ENCODE results near the gene ZMYM2.

The ZMYM2 gene

DNA sequence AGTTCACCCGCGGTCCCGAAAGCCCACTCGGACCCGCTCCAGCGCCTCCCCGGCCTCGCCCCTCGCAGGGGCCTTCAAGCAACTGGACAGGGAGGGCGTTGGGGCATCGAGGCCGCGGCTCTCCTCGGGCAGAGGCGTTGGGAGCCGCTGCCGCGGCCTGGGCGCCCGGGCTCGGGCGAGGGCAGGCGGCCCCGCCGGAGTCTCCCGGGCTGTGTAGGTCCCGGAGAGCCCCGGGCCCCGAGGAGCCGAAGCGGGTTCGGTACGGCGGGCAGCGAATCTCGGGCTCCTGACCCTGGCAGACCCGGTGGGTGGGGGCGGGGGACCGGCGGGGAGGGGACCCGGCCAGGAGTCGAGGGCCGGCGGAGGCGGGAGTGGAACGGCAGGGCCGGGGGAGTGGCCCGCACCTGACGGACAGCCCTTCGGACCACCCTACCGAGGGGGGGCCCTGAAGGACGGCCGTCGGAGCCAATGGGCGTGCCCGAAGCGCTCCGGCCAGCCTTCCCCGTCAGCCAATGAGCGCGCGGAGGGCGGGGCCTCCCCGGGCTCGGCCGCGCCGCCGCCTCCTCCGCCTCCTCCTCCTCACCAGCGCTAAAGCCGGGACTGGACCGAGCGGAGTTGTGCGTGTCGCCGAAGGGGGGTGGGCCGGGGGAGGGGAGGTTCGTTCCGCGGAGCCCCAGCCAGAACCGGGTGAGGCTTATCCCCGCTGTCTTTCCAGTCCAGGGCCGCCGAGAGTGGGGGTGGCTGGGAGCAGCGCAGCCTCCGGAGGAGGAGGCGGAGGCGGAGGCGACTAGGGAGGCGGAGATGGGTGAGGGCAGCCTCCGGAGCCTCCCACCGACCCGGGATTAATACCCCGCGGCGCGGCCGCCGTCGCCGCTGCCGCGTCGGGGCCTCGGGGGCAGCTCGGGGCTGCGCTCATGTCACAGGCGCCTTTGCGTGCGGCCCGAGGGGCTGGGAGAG is at the start of gene ZMYM2:
Gene ZMYM2 (plus strand): TSS at position 573 of the 957 bp plus-strand sequence. CDS start 34,346 bp downstream, outside the sequence.
- Mint-ChIP-seq H3K4me1 (ENCODE audit: low read depth) (peaks cover 35% of the 10 kb centered on the region), H3K27ac (peak within 1 kb of the TSS; percentile 97), H3K27me3 (no peaks in the 10 kb centered on the region), H3K9me3 (no peaks in the 10 kb centered on the region), H3K36me3 (ENCODE audit: low read depth) (peaks cover 37% of the 10 kb centered on the region), H3K4me3 (peak within 1 kb of the TSS; percentile 96)
- DNase-seq: peak; percentile 99

DNA sequence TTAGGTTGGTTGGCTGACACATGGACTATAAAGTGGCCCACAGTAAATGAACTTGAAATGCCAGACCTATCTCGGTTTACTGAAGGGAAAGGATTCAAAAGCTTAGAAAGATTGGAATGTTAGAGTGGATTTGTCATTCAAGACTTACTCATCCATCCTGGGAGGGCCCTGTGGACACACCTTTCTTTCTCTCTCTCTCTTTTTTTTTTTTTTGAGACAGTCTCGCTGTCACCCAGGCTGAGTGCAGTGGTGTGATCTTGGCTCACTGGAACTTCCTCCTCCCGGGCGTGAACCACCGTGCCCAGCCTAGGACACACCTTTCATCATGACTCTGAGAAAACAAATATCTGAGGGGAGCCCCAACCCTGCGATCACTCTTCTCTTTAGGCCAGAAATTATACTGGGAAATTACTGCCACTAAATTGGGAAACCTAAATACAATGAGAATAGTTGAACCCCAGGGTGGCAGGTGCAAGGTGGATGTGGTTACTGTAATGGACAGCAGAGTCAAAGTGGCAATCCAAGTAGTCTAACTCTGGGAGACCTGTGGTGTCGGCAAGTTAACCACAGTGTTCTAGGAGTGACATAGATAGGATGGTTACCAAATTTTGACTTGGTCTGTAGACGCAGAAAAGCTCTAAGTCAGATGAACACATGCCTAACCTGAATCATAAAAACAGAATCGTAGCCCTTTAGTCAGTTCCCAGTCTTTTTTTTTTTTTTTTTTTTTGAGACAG is 48.0 kb upstream of the ZMYM2 start:
- no peaks in the 10 kb centered on the region for H3K36me3 Mint-ChIP-seq (ENCODE audit: low read depth)
- H3K9me3 Mint-ChIP-seq: no peaks in the 10 kb centered on the region
- DNase-seq: no peak
- H3K4me3 Mint-ChIP-seq: no peak overlapping the region
- H3K27ac Mint-ChIP-seq: no peak overlapping the region
- H3K4me1 Mint-ChIP-seq (ENCODE audit: low read depth): no peaks in the 10 kb centered on the region
- no peaks in the 10 kb centered on the region for H3K27me3 Mint-ChIP-seq

DNA sequence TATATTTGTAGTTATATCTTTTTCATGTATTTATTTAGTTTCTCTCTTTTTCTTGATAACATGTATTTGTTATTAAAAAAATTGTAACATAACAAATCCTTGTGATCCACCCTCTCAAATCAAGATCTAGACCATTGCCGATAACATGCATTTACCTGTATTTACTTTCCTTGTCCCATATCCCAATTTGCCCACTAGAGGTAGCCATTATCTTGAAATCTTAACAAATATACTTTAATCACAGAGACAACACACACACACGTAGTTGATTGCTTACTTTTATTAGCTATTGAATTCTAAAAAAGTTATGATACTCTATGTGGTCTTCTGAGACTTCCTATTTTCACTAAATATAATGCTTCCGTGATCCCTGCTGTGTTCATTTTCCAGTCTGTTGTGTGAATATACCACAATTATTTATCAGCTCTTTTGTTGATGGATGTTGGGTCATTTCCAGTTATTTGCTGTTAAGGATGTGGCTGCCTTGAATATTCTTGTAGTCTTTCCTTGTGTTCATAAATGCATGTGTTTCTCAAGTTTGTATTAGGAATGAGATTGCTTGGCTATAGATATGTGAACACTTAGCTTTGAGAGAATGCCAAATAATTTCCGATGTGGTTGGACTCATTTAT is 31.3 kb upstream of the ZMYM2 start:
- Mint-ChIP-seq H3K4me1 (ENCODE audit: low read depth) (no peaks in the 10 kb centered on the region), H3K36me3 (ENCODE audit: low read depth) (no peaks in the 10 kb centered on the region), H3K4me3 (no peak overlapping the region), H3K27ac (no peak overlapping the region), H3K27me3 (no peaks in the 10 kb centered on the region), H3K9me3 (no peaks in the 10 kb centered on the region)
- no peak for DNase-seq

DNA sequence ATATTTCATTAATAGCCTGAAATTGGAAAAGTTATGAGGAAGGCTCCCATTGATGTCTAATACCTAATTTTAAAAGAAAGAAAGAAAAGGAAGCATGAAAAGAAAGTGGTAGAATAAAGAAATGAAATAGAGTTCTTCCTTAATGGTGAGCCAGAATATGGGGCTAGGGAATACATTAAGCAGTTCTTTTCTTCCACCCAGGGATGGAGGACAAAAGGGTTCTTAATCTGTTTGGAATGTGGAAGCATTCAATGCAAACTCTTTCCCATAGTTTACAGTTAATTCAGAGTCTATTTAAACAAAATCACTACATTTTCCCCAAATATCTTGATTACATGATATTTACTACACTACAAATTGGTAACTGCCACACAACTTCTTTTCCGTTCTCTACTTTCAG is 18.4 kb upstream of the ZMYM2 start:
- no peak overlapping the region for H3K4me3 Mint-ChIP-seq
- no peak overlapping the region for H3K27ac Mint-ChIP-seq
- no peaks in the 10 kb centered on the region for H3K36me3 Mint-ChIP-seq (ENCODE audit: low read depth)
- no peaks in the 10 kb centered on the region for H3K9me3 Mint-ChIP-seq
- no peaks in the 10 kb centered on the region for H3K4me1 Mint-ChIP-seq (ENCODE audit: low read depth)
- peaks cover 16% of the 10 kb centered on the region for H3K27me3 Mint-ChIP-seq
- DNase-seq: no peak

DNA sequence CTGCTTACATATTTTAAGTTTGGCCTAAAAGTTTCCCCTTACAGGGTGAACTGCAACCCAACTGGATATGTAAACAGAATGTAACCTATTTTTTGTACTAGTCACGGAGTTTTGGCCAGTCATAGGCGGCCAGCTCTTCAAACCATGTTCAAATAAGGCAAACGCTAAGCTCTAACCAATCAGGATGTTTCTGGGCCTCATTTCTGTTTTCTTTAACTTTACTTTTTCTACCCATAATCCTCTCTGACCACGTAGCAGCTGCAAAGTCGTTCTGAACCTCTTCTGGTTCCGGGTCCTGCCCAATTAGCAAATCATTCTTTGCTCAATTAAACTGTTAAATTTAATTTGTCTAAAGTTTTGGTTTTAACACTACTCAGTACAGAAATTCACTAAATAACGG is 8.2 kb upstream of the ZMYM2 start:
- Mint-ChIP-seq H3K27ac (no peak overlapping the region), H3K36me3 (ENCODE audit: low read depth) (no peaks in the 10 kb centered on the region), H3K9me3 (no peaks in the 10 kb centered on the region), H3K27me3 (peaks cover 4% of the 10 kb centered on the region), H3K4me3 (no peak overlapping the region), H3K4me1 (ENCODE audit: low read depth) (no peaks in the 10 kb centered on the region)
- no peak for DNase-seq

DNA sequence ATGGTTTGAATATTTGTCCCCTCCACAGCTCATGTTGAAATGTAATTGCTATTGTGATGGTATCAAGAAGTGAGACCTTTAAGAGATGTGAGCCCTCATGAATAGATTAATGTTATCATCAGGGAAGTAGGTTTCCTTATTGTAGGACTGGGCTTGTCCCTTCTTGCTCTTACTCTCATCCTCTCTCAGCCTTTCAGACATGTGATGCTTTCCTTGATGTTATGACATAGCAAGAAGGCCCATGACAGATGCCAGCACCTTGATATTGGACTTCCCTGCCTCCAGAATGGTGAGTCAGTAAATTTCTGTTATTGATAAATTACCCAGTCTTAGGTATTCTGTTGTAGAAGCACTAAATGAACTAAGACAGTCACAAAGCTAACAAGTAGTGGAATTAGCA is 5.7 kb upstream of the ZMYM2 start:
- Mint-ChIP-seq H3K36me3 (ENCODE audit: low read depth) (no peaks in the 10 kb centered on the region), H3K4me3 (no peak overlapping the region), H3K27ac (no peak overlapping the region), H3K9me3 (no peaks in the 10 kb centered on the region), H3K27me3 (no peaks in the 10 kb centered on the region), H3K4me1 (ENCODE audit: low read depth) (no peaks in the 10 kb centered on the region)
- no peak for DNase-seq

DNA sequence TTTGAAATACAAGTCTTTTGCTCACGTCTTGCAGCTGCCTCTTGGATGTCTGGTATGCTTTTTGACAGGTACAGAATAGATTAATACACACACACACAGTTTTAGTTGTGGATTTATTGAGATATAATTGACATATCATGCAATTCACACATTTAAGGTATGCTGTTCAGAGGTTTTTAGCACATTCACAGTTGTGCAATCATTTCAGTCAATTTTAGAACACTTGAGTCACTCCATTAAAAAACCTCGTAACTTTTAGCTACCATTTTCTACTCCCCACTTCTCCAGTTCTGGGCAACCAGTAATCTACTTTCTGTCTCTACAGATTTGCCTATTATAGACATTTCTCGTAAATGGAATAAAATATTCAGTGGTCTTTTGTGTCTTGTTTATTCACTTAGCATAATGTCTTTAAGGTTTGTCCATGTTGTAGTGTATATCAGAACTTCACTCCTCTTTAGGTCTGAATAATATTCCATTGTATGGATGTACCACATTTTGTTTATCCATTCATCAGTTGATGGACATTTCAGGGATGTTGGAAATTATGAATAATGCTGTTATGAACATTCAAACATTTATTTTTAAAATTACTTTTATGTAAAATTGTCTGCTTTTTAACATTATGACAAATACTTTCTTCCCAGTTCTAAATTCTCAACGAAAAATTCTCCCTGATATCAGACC is 2.5 kb upstream of the ZMYM2 start:
- DNase-seq: no peak
- no peak overlapping the region for H3K4me3 Mint-ChIP-seq

DNA sequence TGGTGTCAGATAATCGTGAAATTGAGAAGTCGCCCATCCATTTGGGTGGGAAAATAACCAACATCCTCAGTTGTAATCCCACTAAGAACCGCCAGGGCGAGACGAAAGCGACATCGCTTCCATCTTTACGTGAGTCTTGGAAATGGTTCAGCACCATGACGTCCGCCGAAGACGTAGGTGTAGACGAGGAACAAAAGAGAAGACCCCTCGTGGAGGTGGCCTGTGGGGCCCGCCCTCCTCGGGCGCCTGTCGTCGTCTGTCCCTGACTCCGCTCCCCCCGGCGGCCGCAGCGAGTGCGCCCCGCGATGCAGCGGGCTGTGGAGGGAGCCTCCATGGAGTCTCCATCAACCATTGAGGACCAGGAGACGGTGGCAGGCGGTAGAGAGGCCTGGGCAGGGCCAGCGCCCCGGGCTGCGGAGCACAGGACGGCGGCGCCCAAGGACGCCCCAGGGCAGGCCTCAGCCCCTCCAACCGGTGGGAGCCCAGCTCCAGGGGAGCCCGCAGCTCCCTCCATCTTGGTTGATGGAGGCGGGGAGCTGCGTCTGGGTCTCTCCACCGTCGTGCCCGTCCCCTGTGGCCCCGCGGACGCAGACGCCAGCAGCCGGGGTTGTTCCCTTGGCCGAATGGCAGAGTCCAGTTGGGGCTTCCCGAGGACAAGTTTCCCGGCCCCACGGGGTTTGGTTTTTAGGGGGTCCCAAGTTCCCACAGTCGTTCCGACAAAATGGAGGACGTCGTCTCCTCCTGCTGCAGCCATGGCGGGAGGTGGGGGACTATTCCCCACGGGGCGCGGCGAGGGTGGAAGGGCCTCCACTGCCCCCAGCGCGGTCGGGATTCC is 990 bp upstream of the ZMYM2 start:
- peaks cover 29% of the 10 kb centered on the region for H3K36me3 Mint-ChIP-seq (ENCODE audit: low read depth)
- no peaks in the 10 kb centered on the region for H3K27me3 Mint-ChIP-seq
- peak; percentile 87 for DNase-seq
- H3K27ac Mint-ChIP-seq: peak overlapping the region; percentile 81
- peak overlapping the region; percentile 73 for H3K4me3 Mint-ChIP-seq
- no peaks in the 10 kb centered on the region for H3K9me3 Mint-ChIP-seq
- H3K4me1 Mint-ChIP-seq (ENCODE audit: low read depth): peaks cover 28% of the 10 kb centered on the region

More for the DNA sequence above, 2.5 kb upstream of the ZMYM2 start:
- Mint-ChIP-seq H3K27ac (no peak overlapping the region), H3K27me3 (no peaks in the 10 kb centered on the region), H3K9me3 (no peaks in the 10 kb centered on the region), H3K36me3 (ENCODE audit: low read depth) (peaks cover 16% of the 10 kb centered on the region), H3K4me1 (ENCODE audit: low read depth) (peaks cover 15% of the 10 kb centered on the region)

DNA sequence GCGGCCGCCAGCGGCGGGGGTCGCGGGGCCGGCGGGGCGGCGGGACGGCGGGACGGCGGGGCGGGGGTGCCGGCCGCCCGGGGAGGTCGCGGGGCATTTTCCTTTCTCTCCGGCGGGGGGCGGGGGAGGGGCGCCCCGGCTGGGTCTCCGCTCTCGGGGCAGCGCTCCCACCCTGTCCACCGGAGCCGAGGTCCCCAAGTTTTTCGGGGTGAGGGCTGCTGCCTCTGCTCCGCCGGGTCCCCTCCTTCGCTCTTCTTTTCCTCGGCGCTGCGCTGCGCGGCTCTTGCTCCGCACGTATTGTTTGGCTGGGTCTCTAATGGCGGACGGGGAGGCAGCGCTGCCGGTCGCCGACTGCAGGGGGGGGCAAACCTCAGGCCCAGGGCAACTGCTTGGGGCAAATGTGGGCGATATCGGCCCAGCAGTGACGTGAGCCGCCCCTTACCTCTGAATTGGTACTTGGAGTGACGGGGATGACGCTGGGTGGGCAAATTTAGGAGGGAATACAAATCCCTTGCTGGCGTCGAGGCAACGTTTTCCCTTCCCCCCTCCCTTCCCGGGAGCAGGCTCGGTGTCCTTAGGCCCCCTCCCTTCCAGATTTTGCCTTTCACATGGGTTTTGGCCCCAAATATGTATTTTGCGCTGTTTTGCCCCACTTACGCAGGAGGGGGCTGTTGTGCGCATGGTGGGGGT is 759 bp downstream of the ZMYM2 start:
- DNase-seq: peak; percentile 83
- Mint-ChIP-seq H3K27ac (peak overlapping the region; percentile 97), H3K9me3 (no peaks in the 10 kb centered on the region), H3K27me3 (no peaks in the 10 kb centered on the region), H3K4me1 (ENCODE audit: low read depth) (peaks cover 38% of the 10 kb centered on the region), H3K4me3 (peak overlapping the region; percentile 96), H3K36me3 (ENCODE audit: low read depth) (peaks cover 44% of the 10 kb centered on the region)

DNA sequence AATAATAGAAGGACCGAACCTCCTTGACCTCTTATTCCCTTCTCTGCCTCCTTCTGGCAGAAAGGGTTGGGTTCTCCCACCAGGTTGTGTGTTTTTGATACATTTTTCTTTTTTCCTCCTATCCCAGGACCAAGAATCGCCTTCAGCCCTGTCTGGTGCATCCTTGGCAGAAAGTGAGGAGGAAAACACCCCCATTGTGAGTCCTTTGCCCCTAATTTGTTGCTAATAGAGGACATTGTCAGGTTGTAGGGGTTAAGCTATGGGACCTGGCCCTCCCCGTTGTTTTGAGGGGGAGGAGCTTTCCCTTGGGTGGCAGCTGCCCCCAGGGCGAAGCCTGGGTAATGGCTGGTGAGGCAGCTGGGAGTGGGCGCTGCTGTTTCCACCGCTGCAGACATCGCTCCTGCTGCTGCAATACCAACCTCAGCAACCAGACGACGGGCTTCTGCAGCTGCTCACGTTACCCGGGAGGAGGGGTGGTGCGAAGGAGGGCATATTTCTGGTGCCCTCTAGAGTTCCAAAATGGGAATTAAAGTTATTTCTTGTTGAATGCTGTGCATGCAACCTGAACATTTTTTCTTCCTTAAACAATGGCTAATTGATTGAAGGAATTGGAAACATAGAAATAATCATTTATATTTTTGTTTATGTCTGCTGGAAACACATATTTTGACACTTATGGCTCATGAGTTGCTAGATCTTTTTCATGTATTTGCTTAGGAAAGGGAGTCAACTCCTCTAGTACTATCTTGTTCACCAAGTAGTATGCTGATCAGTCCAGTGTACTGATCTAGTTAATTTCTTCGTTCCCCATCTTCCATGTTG is 1.5 kb downstream of the ZMYM2 start:
- H3K36me3 Mint-ChIP-seq (ENCODE audit: low read depth): peaks cover 47% of the 10 kb centered on the region

DNA sequence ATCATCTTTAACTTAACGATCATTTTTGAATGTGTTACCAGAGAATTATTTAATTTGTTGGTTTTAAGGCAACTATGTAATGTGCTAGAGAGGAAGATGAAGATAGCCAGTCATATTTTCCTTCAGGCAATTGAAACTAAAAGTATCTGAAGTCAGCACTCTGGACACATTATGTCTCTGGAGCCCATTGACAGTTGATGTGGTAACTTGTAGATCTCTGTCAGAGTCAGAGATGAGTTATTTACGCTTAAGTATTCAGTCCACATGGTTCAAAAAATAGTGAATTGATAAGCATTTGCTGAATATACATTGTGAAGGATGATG is 2.1 kb downstream of the ZMYM2 start:
- DNase-seq: no peak
- Mint-ChIP-seq H3K36me3 (ENCODE audit: low read depth) (peaks cover 52% of the 10 kb centered on the region), H3K4me1 (ENCODE audit: low read depth) (peaks cover 47% of the 10 kb centered on the region), H3K9me3 (no peaks in the 10 kb centered on the region), H3K4me3 (peak overlapping the region; percentile 96), H3K27me3 (no peaks in the 10 kb centered on the region), H3K27ac (peak overlapping the region; percentile 97)

More for the DNA sequence above, 1.5 kb downstream of the ZMYM2 start:
- Mint-ChIP-seq H3K4me3 (peak overlapping the region; percentile 96), H3K27me3 (no peaks in the 10 kb centered on the region), H3K4me1 (ENCODE audit: low read depth) (peaks cover 41% of the 10 kb centered on the region), H3K9me3 (no peaks in the 10 kb centered on the region), H3K27ac (peak overlapping the region; percentile 97)
- peak; percentile 84 for DNase-seq

DNA sequence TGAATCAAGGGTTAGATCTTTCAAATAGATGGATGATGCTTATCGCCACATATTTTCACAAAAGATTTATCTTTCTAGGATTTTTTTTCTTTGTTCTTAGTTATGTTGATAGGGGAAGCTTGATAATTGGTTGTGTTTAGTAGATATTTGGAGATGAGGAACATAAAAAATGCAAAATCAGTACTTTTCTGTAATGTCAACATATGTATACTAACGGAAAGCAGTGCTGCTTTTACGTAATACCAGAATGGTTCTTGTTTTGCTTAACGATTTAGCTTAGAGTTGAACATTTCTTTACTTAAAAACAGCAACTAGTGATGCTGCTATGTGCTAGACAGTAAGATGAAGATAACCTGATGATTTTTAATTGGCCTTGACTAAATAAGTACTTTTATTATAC is 3.0 kb downstream of the ZMYM2 start:
- Mint-ChIP-seq H3K4me1 (ENCODE audit: low read depth) (peaks cover 49% of the 10 kb centered on the region), H3K9me3 (no peaks in the 10 kb centered on the region), H3K4me3 (peak overlapping the region; percentile 96), H3K27me3 (no peaks in the 10 kb centered on the region), H3K36me3 (ENCODE audit: low read depth) (peaks cover 59% of the 10 kb centered on the region), H3K27ac (peak overlapping the region; percentile 74)
- DNase-seq: no peak

Measured in activated T-cell treated with anti-CD3 and anti-CD28 coated beads, Interleukin-2, amount 50 U/mL, for 24 hours (primary cell).